Upper lobe of left lung (tissue), 6 donors: ENCODE measurements around the gene GPR45. TPM values are rescaled to one million over a fixed set of nuclear protein-coding genes. Genes with fewer than 3 reads are reported as not detected.
"Not testable (repeated sequence)": the region's sequence is repeated elsewhere in the genome, so short reads cannot be mapped to it uniquely, and the experiment has no call there.

Source experiments
- ATAC-seq, 2 donors: fragments of 200-7000 bp; cut with Tn5 transposase; one replicate each; pipeline ENCODE4 v1.9.1; 2022; ENCODE audit warnings: mild to moderate bottlenecking in 2 of 2, moderate library complexity in 2 of 2; ENCODE audit not compliant: low FRiP score in 2 of 2
- DNase-seq, 2 donors: peaks; one replicate each; pipeline ENCODE4 v3.0.0-alpha.2; 2019 to 2020
- H3K27ac ChIP-seq, 4 donors: fragments of 200-600 bp; sonication (generic); one replicate each; pipeline ENCODE4 v1.5.1; 2016 to 2019
- H3K27me3 ChIP-seq, 4 donors: fragments of 200-600 bp; sonication (generic); one replicate each; pipeline ENCODE4 v1.5.1; 2017 to 2019
- H3K36me3 ChIP-seq, 4 donors: fragments of 200-600 bp; sonication (generic); one replicate each; pipeline ENCODE4 v1.5.1; 2016 to 2019
- H3K4me1 ChIP-seq, 4 donors: fragments of 200-600 bp; sonication (generic); one replicate each; pipeline ENCODE4 v1.5.1; 2018 to 2019
- H3K4me3 ChIP-seq, 4 donors: fragments of 200-600 bp; sonication (generic); one replicate each; pipeline ENCODE4 v1.5.1; 2017 to 2019; ENCODE audit warnings: mild to moderate bottlenecking in 2 of 4, moderate library complexity in 1 of 4
- H3K9me3 ChIP-seq, 4 donors: fragments of 200-600 bp; sonication (generic); one replicate each; pipeline ENCODE4 v1.5.1; 2018 to 2019
- EP300 ChIP-seq, 4 donors: sonication (generic); formaldehyde crosslinking; IDR thresholded peaks; one replicate each; pipeline ENCODE4 v1.5.1; 2017; ENCODE audit warnings: antibody characterized with exemption in 4 of 4, control low read depth in 2 of 4
- POLR2A ChIP-seq, 4 donors: fragments of 450-650 bp; IDR thresholded peaks; one replicate each; pipeline ENCODE4 v1.5.1; 2016 to 2017; ENCODE audit warnings: antibody characterized with exemption in 4 of 4, mild to moderate bottlenecking in 2 of 4
- POLR2AphosphoS5 ChIP-seq, 2 donors: sonication (generic); formaldehyde crosslinking; IDR thresholded peaks; one replicate each; pipeline ENCODE4 v1.5.1; 2017; ENCODE audit warnings: antibody characterized with exemption in 2 of 2
- WGBS, 2 donors: methylation state at CpG; one replicate each; pipeline ENCODE4 v1.1.5; 2017 to 2018; 5-methylcytosine and 5-hydroxymethylcytosine counted together
- total RNA-seq, 6 donors: library from RNA; depleted of rRNA in 4 of 6; stranded (reverse); fragments of >200 nt in 4 of 6; gene quantifications; one replicate each; pipeline versions ENCODE4 v1.1.0 to v1.2.1, GENCODE V29; 2016 to 2021
- TF ChIP-seq, protein P1 (sequence below), 6 experiments: fragments of 450-650 bp in 4 of 6; fragments of 200-600 bp in 2 of 6; sonication (generic) in 2 of 6; IDR thresholded peaks; one replicate each; pipeline ENCODE4 v1.5.1; 2016 to 2019; ENCODE audit warnings: antibody characterized with exemption in 6 of 6
- donor health status: DM: no; HTN: no; CAD: no; lungs with moderate emphysema.
- donor health status: DM: no; HTN: yes; CAD: no; lungs with severe emphysema.

Gene GPR45
- total RNA-seq, 6 donors from 2014 or later = not detected

DNA sequence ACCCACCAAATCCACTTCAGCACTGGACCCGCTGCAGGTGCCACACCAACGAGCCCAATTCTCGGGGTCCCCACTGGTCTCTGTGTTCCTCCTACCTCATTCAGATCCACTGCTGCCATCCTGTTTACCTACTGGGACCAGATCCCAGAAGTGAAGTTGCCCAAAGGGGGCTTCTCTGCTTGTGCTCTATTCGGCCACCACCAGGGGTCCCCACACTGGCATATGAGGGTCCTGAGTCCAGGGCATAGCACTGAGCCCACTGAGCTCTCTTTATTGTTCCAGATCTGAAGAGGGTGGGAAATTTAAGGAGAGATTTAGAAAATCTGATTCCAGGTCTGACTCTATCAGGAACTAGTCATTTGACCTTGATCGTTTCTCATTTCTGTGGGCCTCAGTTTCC is 2.4 kb downstream of the GPR45 start:
- no peak for TF ChIP-seq POLR2A (IDR thresholded peaks at IDR 0.05)
- TF ChIP-seq POLR2AphosphoS5 (IDR thresholded peaks at IDR 0.05) = no peak
- no peak for TF ChIP-seq EP300 (IDR thresholded peaks at IDR 0.05)
- TF ChIP-seq, protein P1, sequence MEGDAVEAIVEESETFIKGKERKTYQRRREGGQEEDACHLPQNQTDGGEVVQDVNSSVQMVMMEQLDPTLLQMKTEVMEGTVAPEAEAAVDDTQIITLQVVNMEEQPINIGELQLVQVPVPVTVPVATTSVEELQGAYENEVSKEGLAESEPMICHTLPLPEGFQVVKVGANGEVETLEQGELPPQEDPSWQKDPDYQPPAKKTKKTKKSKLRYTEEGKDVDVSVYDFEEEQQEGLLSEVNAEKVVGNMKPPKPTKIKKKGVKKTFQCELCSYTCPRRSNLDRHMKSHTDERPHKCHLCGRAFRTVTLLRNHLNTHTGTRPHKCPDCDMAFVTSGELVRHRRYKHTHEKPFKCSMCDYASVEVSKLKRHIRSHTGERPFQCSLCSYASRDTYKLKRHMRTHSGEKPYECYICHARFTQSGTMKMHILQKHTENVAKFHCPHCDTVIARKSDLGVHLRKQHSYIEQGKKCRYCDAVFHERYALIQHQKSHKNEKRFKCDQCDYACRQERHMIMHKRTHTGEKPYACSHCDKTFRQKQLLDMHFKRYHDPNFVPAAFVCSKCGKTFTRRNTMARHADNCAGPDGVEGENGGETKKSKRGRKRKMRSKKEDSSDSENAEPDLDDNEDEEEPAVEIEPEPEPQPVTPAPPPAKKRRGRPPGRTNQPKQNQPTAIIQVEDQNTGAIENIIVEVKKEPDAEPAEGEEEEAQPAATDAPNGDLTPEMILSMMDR (IDR thresholded peaks at IDR 0.05) = no peak
- no peak overlapping the region for H3K27ac ChIP-seq
- ATAC-seq (no peak), DNase-seq (no peak)
- H3K4me1 ChIP-seq = no peaks in the 10 kb centered on the region
- H3K27me3 ChIP-seq = no peaks in the 10 kb centered on the region
- H3K9me3 ChIP-seq = no peaks in the 10 kb centered on the region
- H3K36me3 ChIP-seq = no peaks in the 10 kb centered on the region
- H3K4me3 ChIP-seq = no peak overlapping the region
- 51 to 60% methylated on average over 5 of the region's 5 CpGs for WGBS, 2 donors

DNA sequence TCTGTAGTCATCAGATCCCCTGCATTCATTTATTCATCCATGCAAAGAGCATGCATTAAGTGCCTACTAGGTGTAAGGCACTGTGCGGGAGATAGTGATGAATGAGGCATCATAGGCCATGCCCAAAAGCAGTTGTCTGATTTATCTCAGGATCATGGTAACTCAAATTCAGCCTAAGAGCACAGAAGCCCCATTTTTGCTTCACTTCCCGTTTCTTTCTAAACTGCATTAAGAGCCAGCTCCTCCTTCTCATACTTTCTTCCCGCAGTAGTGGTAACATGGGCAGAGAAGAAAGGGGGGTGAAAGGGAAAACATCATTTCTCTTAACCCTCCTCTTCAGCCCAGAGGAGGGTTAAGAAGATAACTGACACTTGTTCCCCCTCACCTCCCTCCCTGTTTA is 2.9 kb downstream of the GPR45 start:
- Histone ChIP-seq H3K4me3 (no peak overlapping the region), H3K27ac (no peak overlapping the region), H3K4me1 (no peaks in the 10 kb centered on the region), H3K27me3 (no peaks in the 10 kb centered on the region), H3K9me3 (no peaks in the 10 kb centered on the region), H3K36me3 (no peaks in the 10 kb centered on the region)
- no peak for ATAC-seq
- TF ChIP-seq POLR2AphosphoS5 (IDR thresholded peaks at IDR 0.05) = no peak
- TF ChIP-seq POLR2A (IDR thresholded peaks at IDR 0.05) = no peak
- TF ChIP-seq, protein P1 (IDR thresholded peaks at IDR 0.05) = no peak
- TF ChIP-seq EP300 (IDR thresholded peaks at IDR 0.05) = no peak
- DNase-seq = no peak
- WGBS, 2 donors = 59 to 76% methylated on average over 3 of the region's 3 CpGs

DNA sequence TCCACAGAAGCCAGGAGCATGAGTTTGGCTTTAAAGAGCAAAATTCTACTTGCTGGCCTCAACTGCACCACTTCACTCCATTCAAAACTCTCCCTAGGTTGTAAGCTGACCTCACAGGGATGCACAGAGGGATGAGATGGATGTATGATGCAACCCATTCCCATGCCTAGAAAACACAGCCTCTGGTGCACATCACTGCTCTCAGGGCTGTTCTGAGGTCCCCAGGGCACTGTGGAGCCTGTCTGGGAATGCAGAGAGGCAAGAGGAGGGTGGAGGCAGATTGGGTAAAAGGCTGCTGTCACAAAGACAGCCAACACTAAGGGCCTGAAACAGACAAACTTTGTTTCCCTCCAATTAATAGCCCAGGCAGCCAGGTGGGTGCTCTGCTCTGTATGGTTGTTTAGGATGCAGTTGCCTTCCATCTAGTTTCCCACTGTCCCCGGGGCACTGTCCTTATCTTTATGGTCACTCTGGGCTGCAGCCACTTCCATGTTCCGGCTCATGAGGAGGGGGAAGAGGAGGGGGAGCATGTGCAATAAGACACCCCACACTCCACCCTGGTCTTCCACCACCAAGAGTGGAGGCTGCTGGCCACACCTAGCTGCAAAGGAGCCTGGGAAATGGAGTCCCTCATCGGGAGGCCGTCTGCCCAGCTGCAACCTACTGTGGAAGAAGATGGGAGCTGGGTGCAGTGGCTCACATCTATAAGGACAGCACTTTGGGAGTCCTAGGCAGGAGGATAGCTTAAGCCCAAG is 7.0 kb downstream of the GPR45 start:
- no peak overlapping the region for H3K27ac ChIP-seq
- H3K9me3 ChIP-seq = no peaks in the 10 kb centered on the region
- H3K4me3 ChIP-seq = no peak overlapping the region
- TF ChIP-seq POLR2AphosphoS5 (IDR thresholded peaks at IDR 0.05) (no peak), POLR2A (IDR thresholded peaks at IDR 0.05) (no peak), EP300 (IDR thresholded peaks at IDR 0.05) (no peak)
- TF ChIP-seq, protein P1 (IDR thresholded peaks at IDR 0.05) = no peak
- H3K36me3 ChIP-seq = no peaks in the 10 kb centered on the region
- ATAC-seq (no peak), DNase-seq (no peak)
- no peaks in the 10 kb centered on the region for H3K4me1 ChIP-seq
- WGBS, 2 donors = 77 to 78% methylated on average over 4 of the region's 4 CpGs
- no peaks in the 10 kb centered on the region for H3K27me3 ChIP-seq

DNA sequence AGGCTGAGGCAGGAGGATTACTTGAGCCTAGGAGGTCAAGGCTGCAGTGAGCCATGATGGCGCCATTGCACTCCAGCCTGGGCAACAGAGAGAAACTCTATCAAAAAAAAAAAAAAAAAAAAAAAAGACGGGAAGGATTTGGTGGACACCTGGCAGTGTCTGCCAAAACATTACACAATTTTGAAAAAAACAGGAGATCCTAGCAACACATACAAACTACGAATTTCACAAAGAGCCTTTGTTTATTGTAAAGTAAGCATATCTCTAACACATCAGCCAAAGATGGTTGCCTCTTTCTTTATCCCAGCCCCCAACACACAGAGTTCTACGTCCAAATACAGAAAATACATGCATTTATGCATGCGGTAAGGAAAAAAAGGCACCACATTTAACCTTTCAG is 7.6 kb downstream of the GPR45 start:
- Histone ChIP-seq H3K27me3 (no peaks in the 10 kb centered on the region), H3K27ac (no peak overlapping the region), H3K36me3 (no peaks in the 10 kb centered on the region), H3K4me1 (no peaks in the 10 kb centered on the region), H3K4me3 (no peak overlapping the region), H3K9me3 (no peaks in the 10 kb centered on the region)
- no peak for DNase-seq
- WGBS, 2 donors = 78 to 82% methylated on average over 5 of the region's 5 CpGs
- ATAC-seq = no peak
- no peak for TF ChIP-seq POLR2AphosphoS5 (IDR thresholded peaks at IDR 0.05)

DNA sequence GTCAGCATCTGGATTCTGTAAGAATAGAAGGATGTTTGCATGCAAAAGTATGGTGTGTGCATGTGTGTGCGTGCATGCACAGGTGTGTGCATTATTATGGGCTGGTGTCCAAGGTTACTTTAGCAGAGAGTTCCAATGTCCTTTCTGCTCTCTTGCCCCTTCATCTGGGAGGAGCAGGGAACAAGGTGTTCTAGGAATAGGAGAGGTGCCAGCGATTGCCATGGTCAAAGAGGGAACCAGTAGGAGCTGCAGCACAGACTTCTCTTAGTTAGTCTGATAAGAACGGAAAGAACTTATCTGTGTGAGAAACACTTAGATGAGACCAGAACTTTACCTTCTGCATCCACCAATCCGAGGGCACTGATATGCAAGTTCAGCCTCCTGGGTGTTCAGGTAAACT is 8.3 kb downstream of the GPR45 start:
- no peak overlapping the region for H3K4me3 ChIP-seq
- no peaks in the 10 kb centered on the region for H3K27me3 ChIP-seq
- DNase-seq (no peak), ATAC-seq (no peak)
- no peaks in the 10 kb centered on the region for H3K36me3 ChIP-seq
- TF ChIP-seq, protein P1 (IDR thresholded peaks at IDR 0.05) = no peak
- TF ChIP-seq POLR2AphosphoS5 (IDR thresholded peaks at IDR 0.05) = no peak
- TF ChIP-seq POLR2A (IDR thresholded peaks at IDR 0.05) = no peak
- H3K9me3 ChIP-seq = no peaks in the 10 kb centered on the region
- WGBS, 2 donors = 82 to 89% methylated on average over 4 of the region's 4 CpGs
- H3K4me1 ChIP-seq = no peaks in the 10 kb centered on the region
- H3K27ac ChIP-seq = no peak overlapping the region

DNA sequence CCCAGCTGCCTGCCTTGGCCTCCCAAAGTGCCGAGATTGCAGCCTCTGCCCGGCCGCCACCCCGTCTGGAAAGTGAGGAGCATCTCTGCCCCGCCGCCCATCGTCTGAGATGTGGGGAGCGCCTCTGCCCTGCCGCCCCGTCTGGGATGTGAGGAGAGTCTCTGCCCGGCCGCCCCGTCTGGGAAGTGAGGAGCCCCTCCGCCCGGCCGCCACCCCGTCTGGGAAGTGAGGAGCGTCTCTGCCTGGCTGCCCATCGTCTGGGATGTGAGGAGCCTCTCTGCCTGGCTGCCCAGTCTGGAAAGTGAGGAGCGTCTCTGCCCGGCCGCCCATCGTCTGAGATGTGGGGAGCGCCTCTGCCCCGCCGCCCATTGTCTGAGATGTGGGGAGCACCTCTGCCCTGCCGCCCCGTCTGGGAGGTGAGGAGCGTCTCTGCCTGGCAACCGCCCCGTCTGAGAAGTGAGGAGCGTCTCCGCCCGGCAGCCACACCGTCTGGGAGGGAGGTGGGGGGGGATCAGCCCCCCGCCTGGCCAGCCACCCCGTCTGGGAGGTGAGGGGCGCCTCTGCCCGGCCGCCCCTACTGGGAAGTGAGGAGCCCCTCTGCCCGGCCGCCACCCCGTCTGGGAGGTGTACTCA is 9.6 kb downstream of the GPR45 start:
- not testable (repeated sequence) for ATAC-seq, H3K9me3 ChIP-seq, H3K36me3 ChIP-seq, H3K4me1 ChIP-seq, H3K27me3 ChIP-seq, H3K4me3 ChIP-seq, H3K27ac ChIP-seq
- WGBS, 2 donors = 87 to 89% methylated on average over 8 to 40 of the region's 43 CpGs
- DNase-seq = peak in 1 of 2 donors; percentile 67
